ENCODE measurements around the gene LRRC45.
"Not testable (repeated sequence)": the region's sequence is repeated elsewhere in the genome, so short reads cannot be mapped to it uniquely, and the experiment has no call there.

The LRRC45 gene

GRCh38 chr17:82022981-82023446, at the start of gene LRRC45:
LRRC45 (plus strand) TSS chr17:82023305; CDS start chr17:82023644, 339 bp downstream.
- peak; percentile 100 for DNase-seq (ENCODE audit: low read depth)

- DNase-seq (ENCODE audit: low read depth) = no peak
Observed at GRCh38 chr17:81973432-81973831, 49.7 kb upstream of the LRRC45 start.

DNA sequence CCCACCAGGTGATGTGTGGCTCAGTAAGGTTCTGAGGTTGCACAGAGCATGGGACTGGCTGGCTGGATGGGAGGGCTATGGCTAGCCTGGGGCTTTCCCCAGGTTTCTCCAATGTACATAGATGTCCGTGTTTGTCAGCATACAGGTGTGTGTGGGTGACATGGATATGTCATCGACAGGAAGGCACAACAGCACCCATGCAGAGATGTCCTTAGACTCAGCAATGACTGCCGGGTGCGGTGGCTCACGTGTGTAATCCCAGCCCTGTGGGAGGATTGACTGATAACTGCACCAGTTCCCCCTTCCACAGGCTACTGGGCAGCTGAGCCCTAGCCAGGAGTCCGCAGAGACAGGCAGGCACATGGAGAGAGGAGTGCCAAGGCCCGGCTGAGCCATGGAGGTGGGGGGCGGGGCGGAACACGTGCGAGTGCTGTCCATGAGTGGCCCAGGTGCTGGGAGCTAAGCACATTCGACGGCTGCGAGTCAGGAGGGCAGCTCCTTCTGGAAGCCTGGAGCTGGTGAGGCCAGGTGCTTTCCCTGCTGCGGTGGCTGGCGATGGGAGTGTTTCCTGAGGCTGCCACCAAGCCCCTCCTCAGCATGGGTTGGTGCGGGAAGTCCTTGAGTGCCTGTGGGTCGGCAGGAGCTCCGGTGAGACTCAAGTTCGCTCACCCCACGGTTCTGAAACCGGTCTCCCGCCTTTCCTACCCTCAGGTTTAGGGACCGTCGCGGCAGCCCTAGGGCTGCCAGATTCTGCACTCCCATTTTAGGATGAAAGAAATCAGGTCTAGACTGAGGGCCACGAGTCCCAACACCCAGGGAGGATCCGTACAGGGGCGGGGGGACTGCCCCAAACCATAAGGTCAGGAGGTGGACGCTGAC, 46.5 kb upstream of the LRRC45 start:
- no peak for DNase-seq (ENCODE audit: low read depth)

GRCh38 chr17:81977211-81977808, 45.8 kb upstream of the LRRC45 start, which contains the start of gene ASPSCR1:
ASPSCR1 (plus strand) TSS chr17:81977629; CDS start chr17:81977647, 18 bp downstream.
- peak; percentile 83 for DNase-seq (ENCODE audit: low read depth)

GRCh38 chr17:81978524-81979298, 44.4 kb upstream of the LRRC45 start:
- no peak for DNase-seq (ENCODE audit: low read depth)

DNA sequence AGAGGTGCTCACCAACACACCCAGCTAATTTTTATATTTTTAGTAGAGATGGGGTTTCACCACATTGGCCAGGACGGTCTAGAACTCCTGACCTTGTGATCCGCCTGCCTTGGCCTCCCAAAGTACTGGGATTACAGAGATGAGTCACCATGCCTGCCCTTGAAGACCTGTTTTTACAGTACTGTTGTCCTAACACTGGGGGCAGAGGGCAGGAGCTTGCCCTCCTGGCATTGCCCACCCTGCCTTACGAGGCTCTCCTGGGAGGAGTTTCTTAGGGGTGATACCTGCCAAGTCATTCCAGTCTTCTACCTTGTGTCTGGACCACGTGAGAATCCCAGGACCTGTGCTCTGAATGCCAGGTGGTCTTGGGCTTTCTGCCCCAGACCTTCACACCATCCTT, 43.0 kb upstream of the LRRC45 start:
- DNase-seq (ENCODE audit: low read depth) = no peak

DNA sequence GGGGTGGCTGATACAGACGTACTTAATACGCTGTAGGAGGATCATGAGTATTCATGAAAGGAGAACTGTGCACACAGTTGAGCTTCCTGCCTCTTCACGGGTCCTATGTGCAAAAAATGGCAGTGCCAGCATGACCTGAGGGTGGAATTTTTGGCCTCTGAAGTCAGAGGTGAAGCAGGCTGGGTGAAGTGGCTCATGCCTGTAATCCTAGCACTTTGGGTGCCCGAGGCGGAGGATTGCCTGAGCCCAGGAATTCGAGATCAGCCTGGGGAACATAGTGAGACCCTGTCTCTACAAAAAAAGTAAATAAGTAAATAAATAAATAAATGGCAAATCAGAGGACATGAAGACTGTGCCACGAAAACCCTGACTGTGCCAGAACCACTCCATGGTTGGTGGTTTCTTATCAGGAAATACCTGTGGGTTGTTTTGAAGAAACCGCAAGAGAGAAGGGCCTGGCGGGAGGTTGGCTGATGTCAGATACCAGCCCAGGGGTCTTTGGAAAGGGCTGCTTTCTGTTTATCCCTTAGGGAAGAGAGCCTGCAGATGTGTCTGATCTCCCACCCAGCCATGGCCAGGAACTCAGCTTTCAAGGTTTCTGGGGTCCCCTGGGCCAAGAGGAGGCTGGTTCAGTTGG, 42.3 kb upstream of the LRRC45 start:
- no peak for DNase-seq (ENCODE audit: low read depth)

- not testable (repeated sequence) for DNase-seq (ENCODE audit: low read depth)
Observed at GRCh38 chr17:81981511-81981910, 41.6 kb upstream of the LRRC45 start.

GRCh38 chr17:81983011-81983638, 40.0 kb upstream of the LRRC45 start:
- DNase-seq (ENCODE audit: low read depth) = no peak

DNA sequence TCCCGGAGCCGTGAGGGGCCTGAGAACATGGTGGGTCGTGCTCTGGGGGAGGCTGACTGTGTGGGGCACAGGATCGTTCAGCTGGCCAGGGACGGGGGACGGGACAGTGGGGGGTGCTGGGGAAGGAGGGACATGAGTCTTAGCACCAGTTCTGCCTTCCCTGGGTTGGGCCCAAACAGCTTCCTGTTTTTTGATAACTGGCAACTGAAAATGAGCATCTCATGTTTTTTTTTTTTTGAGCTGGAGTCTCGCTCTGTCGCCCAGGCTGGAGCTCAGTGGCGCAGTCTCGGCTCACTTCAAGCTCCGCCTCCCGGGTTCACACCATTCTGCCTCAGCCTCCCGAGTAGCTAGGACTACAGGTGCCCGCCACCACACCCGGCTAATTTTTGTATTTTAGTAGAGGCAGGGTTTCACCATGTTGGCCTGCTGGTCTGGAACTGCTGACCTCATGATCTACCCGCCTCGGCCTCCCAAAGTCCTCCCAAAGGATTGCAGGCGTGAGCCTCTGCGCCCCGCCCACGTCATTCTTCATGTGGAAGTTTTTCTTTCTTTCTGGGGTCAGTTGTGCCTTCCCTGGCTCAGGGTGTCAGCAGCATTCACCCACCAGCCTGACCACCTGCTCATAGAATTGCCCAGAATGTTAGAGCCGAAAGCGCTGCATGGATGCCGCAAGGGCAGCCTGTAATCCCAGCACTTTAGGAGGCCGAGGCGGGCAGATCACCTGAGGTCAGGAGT, 39.3 kb upstream of the LRRC45 start:
- DNase-seq (ENCODE audit: low read depth) = no peak

- no peak for DNase-seq (ENCODE audit: low read depth)
Observed at GRCh38 chr17:81984773-81985410, 38.2 kb upstream of the LRRC45 start.

DNA sequence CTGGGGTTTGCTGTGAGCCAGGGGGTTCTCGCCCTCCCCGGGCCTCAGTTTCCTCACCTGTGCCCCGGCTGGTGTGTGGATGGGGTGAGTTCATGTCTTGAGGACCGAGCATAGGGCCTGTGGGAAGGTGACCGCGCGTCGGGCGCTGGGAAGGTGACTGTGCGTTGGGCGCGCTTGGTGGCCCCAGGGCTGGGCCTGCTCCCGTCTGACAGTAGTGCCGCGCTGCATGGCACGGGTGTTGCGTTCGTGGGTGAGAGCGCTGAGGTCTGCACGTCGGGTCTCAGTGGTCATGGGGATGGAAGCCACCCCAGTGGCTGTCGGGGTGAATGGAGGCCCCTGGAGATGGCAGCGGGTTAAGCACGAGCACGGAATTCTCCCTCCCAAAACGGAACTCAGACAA, 36.5 kb upstream of the LRRC45 start:
- DNase-seq (ENCODE audit: low read depth) = no peak

GRCh38 chr17:81987161-81987770, 35.8 kb upstream of the LRRC45 start:
- no peak for DNase-seq (ENCODE audit: low read depth)

- no peak for DNase-seq (ENCODE audit: low read depth)
Observed at GRCh38 chr17:81990836-81991683, 32.0 kb upstream of the LRRC45 start.

DNA sequence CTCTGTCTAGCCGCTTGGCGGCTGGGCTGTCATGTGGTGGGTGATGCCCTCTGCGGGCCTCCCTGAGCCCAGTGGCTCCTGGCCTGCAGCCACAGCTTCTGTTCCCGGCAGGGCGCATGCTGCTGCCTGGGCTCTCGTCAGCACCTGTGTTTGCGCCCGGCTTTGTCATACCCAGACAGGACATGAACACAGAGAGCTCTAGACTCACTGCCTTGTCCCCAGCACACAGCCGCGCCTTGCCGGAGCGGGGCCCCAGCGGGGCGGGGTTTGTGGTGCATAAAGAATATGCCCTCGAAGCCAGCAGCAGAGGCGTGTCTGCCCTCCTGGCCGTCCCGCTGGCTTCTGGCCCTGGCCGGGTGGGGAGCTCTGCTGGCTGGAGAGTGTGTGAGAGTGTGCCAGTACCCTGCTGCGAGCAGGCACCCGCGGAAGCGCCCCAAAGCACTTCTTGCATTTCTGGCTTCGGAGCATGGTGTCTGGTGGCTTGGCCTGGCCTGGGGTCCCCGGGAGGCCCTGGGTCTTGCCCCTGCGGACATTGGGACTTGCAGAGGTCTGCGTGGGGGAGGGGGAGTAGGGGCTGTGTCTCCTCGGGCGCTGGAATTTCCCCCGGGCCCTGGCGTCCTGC, 31.3 kb upstream of the LRRC45 start:
- DNase-seq (ENCODE audit: low read depth) = no peak

GRCh38 chr17:81992306-81993102, 30.6 kb upstream of the LRRC45 start:
- no peak for DNase-seq (ENCODE audit: low read depth)

- DNase-seq (ENCODE audit: low read depth) = no peak
Observed at GRCh38 chr17:81993729-81994592, 29.1 kb upstream of the LRRC45 start.
